G401 (cell line): Measurements from ENCODE around the gene HTR2C. TPM values are rescaled to one million over a fixed set of nuclear protein-coding genes. Genes with fewer than 3 reads are reported as not detected.
"Not testable (repeated sequence)": the region's sequence is repeated elsewhere in the genome, so short reads cannot be mapped to it uniquely, and the experiment has no call there.

Source experiments
- DNase-seq: peaks from one replicate; pipeline ENCODE4 v3.0.0-alpha.2; 2015; ENCODE audit warnings: low spot score
- in situ Hi-C: cut with HindIII; loops from 2 replicates; pipeline ENCODE4 v1.10.0; 2016; ENCODE audit warnings: low sequenced_read_pairs, mixed read lengths
- total RNA-seq: library from RNA; depleted of rRNA; stranded (reverse); fragments of >200 nt; shearing (Covaris generic); gene quantifications from 2 replicates; pipeline ENCODE4 v1.2.3, GENCODE V29; 2014; rRNA removed

Gene HTR2C
- total RNA-seq, result not detected in 2 replicates

- no peak for DNase-seq
- in situ Hi-C loops, result no loop called here
These were observed at the start of gene HTR2C for GRCh38 chrX:114583646-114584374. Gene HTR2C (plus strand): TSS chrX:114584086. CDS start chrX:114726937, 142,851 bp downstream.

DNA sequence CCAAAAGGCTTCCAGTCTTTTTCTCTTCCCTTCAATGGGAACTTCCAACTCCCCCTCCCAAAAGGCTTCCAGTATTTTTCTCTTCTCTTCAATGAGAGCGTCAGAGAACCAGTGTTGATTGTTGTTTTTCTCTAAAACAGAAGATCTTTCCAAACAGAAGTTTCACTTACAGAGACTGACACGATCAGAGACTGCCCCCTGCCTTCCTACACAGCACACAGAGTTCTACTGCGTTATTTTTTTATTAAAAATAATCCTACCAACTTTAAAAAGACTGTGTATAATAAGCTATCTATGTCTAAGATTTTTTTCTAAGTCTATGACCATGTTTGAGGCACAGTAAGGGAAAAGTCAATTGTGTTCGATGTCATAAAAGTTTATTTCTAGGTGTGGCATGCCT, 3.5 kb upstream of the HTR2C start:
- in situ Hi-C loops, result no loop called here
- no peak for DNase-seq

DNA sequence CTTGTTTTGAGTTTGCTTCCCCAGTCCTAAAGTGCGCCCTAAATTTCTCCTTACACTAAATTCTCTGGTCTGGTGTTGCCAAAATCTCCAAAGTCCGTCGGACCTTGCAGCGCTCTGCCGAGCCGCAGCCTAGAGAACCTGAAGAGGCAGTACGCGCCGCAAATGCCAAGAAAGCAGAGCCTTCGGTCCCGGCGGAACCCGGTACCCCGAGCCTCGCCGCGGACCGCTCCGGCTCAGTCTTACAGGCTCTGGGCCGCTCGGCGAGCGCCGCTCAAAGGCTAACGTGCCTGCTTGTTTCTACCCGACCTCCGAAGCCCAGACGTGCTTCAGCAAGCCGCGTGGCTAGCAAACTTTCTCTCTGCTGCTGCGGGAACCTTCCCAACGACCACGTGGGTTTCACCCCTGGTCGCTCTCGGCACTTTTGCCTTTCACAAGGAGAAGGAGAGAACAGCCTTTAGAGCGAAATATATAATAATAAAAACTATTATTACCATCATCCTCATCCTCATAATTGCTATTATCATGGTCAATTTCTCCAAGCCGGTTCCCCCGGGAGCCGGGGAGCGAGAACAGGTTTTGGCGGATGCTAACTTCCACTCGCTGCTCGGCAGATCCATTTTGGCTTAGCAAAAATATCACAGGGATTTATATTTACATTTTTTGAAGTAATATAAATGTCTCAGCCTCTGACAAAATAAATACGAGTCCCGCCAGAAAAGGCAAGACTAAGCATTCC, 2.2 kb upstream of the HTR2C start:
- in situ Hi-C loops, result no loop called here
- no peak for DNase-seq

- DNase-seq, result no peak
- in situ Hi-C loops, result no loop called here
These were observed 1.6 kb upstream of the HTR2C start for GRCh38 chrX:114582264-114582632.

GRCh38 chrX:114582698-114583395, 1.0 kb upstream of the HTR2C start:
- DNase-seq, result no peak
- in situ Hi-C loops, result no loop called here

GRCh38 chrX:114584375-114584943, 573 bp downstream of the HTR2C start:
- in situ Hi-C loops, result no loop called here
- DNase-seq, result no peak

DNA sequence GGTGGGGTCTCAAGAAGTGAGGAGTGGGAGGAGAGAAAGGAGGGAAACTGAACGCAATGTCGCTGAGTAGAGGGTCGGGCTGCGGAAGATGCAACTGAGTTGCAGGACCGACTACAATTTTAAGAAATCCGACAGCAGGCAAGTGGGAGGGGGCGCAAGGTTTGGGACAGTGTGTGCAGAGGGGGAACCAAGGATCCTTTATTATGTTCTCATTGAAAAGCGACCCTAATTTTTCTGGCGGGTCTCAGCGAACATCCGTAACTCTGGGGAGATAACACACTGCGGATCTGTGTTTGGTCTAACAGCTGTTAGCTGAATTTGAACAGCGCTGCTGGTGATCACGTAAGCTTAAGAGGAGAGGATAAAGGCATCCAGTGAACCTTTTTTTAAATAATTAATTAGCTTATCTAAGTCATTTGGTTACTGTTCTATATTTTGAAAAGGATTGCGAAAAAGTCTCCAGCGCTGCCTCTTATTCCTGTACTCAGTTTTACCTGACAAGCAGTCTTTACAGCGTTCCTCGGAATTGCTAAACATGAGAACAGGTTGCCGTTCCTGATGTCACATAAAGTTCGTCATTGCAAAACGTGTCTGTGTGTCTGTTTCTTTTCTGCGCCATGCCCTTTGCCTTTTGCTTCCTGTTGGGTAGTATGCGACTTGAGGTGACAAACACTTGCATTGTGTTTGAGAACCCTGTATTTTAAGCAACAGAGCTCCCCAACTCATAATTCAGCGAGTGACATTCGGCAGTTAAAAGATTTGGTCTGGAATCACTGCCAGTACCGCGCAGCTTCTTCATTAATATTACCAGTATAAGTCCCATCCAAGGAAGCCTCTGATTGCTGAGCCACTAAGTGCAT, 1.3 kb downstream of the HTR2C start:
- in situ Hi-C loops, result no loop called here

DNA sequence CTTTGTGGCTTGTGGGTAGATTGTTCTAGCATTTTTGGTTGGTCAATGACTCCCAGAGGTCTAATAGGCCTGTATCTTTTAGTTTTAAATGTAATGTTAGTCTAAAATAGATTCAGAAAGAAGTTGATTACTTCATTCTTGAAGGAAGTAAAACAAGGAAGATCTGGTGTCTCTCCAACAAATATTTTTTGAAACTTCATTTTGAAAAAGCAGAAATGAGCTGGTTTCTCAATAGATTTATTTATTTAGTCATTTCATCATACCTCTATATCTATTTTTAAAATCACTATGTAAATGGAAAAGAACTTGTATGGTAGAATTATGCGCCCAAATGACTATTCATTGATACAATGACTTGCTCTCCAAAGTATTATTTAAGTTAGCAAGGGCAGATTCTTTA, 7.2 kb downstream of the HTR2C start:
- in situ Hi-C loops, result no loop called here
- no peak for DNase-seq

More for the DNA sequence above, 1.3 kb downstream of the HTR2C start:
- no peak for DNase-seq

DNA sequence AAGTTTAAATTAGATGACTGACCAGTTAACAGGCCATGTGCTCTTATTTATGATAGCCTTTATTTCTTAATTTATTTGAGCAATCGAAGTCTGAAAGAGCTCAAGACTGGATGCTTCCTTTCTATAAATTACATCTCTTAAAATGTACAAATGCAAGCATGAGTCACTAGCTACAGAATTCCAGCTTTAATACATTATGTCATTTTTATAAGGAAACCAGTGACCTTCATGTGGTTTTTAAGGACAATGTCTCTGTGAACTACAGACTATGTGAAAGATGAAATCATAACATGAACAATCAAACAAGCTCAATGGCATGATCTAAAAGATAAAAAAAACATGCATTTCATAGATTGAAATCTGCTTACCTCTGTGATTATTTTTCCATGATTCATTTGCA, 15.4 kb downstream of the HTR2C start:
- DNase-seq, result no peak
- in situ Hi-C loops, result no loop called here

GRCh38 chrX:114599911-114600310, 16.0 kb downstream of the HTR2C start:
- in situ Hi-C loops, result no loop called here
- DNase-seq, result no peak

GRCh38 chrX:114606619-114607018, 22.7 kb downstream of the HTR2C start:
- DNase-seq, in situ Hi-C loops: not testable (repeated sequence)

DNA sequence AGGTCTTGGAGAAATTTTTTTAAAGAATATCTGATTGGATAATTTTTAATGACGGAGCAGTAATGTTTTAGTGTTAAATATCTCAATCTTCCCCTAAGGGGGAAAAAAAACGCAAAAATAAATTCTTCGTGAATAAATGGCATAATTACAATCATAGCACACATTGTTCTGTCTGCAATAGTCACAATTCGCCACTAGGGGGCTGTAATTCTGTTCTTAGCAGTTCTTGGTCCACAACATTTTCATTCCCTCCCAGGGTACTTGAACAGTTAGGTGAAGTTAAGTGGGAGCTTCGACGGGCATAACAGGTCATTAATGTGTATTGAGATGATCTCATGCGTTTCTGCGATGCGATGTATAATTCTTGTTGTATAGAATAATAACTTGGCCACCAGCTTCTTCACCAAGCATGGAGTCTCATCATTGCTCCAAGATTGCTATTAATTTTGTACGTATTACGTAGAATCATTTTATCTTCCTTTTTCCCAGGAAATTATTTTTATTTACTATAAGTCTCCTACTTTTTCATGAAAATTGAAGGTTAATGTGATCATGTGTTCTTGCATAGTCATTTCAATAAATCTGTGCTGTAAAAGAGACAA, 27.2 kb downstream of the HTR2C start:
- DNase-seq, result peak; percentile 18
- in situ Hi-C loops, result no loop called here

- no peak for DNase-seq
- in situ Hi-C loops, result no loop called here
These were observed 31.9 kb downstream of the HTR2C start for GRCh38 chrX:114615765-114616164.

DNA sequence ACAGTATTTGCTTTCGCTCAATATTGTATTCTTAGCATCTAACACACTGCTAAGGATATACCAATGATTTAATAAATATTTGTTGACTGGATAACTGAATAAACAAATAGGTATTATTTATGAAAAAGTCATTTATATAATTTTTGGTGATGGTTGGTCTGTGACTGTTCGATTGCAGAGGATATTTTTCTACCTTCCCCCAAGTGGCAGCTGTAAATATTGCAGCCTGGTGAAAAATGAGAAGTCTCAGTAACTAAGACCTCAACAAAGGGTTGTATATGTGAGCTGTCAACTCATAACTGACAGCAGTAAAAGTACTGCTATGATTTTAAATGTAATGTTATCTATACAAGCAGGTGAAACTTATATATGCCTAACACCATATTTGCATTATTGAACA, 36.0 kb downstream of the HTR2C start:
- no peak for DNase-seq
- in situ Hi-C loops, result no loop called here

DNA sequence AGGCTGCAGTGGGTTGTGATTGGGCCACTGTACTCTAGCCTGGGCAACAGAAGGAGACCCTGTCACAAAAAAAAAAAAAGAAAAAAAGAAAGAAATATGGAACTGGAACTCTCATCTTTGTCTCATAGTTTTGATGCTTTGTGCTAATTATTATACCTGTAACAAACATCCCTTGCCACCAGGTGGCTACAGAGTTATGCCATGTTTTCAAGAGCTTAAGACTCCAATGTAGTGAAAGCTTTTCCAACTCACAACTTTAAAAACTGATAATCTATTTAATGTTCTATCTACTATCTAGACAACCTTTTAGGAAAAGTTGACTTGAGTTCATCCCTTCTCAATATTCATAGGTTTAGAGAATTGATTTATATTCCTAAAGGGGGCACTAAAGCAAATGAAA, 42.4 kb downstream of the HTR2C start:
- in situ Hi-C loops, result no loop called here
- DNase-seq, result no peak

GRCh38 chrX:114635986-114636385, 52.1 kb downstream of the HTR2C start:
- no peak for DNase-seq
- in situ Hi-C loops, result no loop called here

DNA sequence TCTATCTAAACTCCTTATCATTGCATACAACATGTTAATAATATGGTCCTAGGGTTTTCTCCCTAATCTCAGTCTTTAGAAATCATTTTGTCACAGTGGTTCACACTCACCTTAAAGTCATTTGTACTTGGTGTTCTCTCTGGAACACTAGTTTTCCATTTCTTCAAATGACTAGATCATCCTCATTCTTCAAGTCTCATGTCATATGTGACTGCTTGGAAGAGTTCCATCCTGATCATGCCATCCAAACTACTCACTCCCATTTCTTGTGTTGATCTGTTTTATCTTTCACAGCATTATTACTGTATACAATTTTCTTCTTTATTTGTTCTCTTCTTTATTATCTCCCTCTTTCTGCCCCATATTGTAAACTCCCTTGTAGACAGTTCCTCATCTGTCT, 66.5 kb downstream of the HTR2C start:
- in situ Hi-C loops, result no loop called here
- DNase-seq, result no peak

GRCh38 chrX:114675365-114675764, 91.5 kb downstream of the HTR2C start:
- in situ Hi-C loops, result no loop called here
- no peak for DNase-seq

- in situ Hi-C loops, DNase-seq: not testable (repeated sequence)
These were observed 116.6 kb downstream of the HTR2C start for GRCh38 chrX:114700533-114700932.
